A549 (cell line): ENCODE data around the gene TGFBR2. TPM values are rescaled to one million over a fixed set of nuclear protein-coding genes. Genes with fewer than 3 reads are reported as not detected.
A peak's percentile ranks its signal among the peaks of the same experiment; 100 is the strongest.

Experiments
- ATAC-seq, 2 experiments: fragments of 200-7000 bp in 1 of 2; fragments of >200 bp in 1 of 2; cut with Nextera tagmentation in 1 of 2; cut with Tn5 transposase in 1 of 2; 3 replicates each; pipeline versions ENCODE4 v1.8.0 to v1.9.1; 2018 to 2020; ENCODE audit warnings: mild to moderate bottlenecking in 1 of 2, moderate library complexity in 1 of 2
- CTCF ChIA-PET: fragments of 300-600 bp; sonication (Branson Sonifier 250); formaldehyde crosslinking; extraction: SDS; loops from one replicate; lab custom pipeline; 2021; ENCODE audit warnings: antibody characterized with exemption, inconsistent platforms; lab: Yijun Ruan, JAX
- POLR2A ChIA-PET: fragments of 350-600 bp; formaldehyde crosslinking; extraction: SDS; loops from one replicate; lab custom pipeline; 2021; ENCODE audit warnings: antibody characterized with exemption, inconsistent platforms; lab: Yijun Ruan, JAX
- DNase-seq, 2 experiments: peaks; one replicate each; pipeline versions ENCODE4 v3.0.0 to v3.0.0-alpha.2; 2011 to 2016; ENCODE audit warnings: low read depth in 1 of 2, low spot score in 1 of 2
- FAIRE-seq: peaks from 2 replicates; lab custom pipeline; 2011; peaks lifted over from hg19 to GRCh38; lab: Jason Lieb, UNC
- H3K27ac ChIP-seq, 2 experiments: fragments of >200 bp; sonication (Bioruptor Twin); formaldehyde crosslinking; 3 replicates each; pipeline ENCODE4 v1.5.1; 2016 to 2017
- H3K4me1 ChIP-seq: fragments of >200 bp; sonication (Bioruptor Twin); formaldehyde crosslinking; 3 replicates; pipeline ENCODE4 v1.6.1; 2016
- H3K4me2 ChIP-seq: fragments of >200 bp; sonication (Bioruptor Twin); formaldehyde crosslinking; 3 replicates; pipeline ENCODE4 v1.6.1; 2016
- H3K4me3 ChIP-seq: fragments of >200 bp; sonication (Bioruptor Twin); formaldehyde crosslinking; 3 replicates; pipeline ENCODE4 v1.5.1; 2016
- H3K9me3 ChIP-seq: fragments of >200 bp; sonication (Bioruptor Twin); formaldehyde crosslinking; 3 replicates; pipeline ENCODE4 v1.6.1; 2016
- CEBPB ChIP-seq, 2 experiments: fragments of >200 bp in 1 of 2; sonication (Bioruptor Twin) in 1 of 2; formaldehyde crosslinking in 1 of 2; IDR thresholded peaks; 2 replicates each; pipeline ENCODE4 v1.6.1; 2012 to 2016
- CHD4 ChIP-seq: fragments of 200-600 bp; sonication (generic); IDR thresholded peaks from 2 replicates; pipeline ENCODE4 v1.6.1; 2016; ENCODE audit warnings: antibody characterized with exemption, mild to moderate bottlenecking, borderline replicate concordance
- CTCF ChIP-seq: fragments of >200 bp; sonication (Bioruptor Twin); formaldehyde crosslinking; IDR thresholded peaks from 3 replicates; pipeline ENCODE4 v1.5.1; 2016
- E2F6 ChIP-seq: IDR thresholded peaks from 2 replicates; pipeline ENCODE4 v1.6.1; 2012; ENCODE audit warnings: low read depth, borderline replicate concordance
- EHF ChIP-seq: fragments of 250-450 bp; sonication (Bioruptor Pico); IDR thresholded peaks from 2 replicates; pipeline ENCODE4 v1.5.0; 2020; ENCODE audit warnings: mild to moderate bottlenecking
- EHMT2 ChIP-seq: fragments of 200-600 bp; sonication (generic); IDR thresholded peaks from 2 replicates; pipeline ENCODE4 v1.6.1; 2016; ENCODE audit warnings: antibody characterized with exemption, low read depth, mild to moderate bottlenecking, moderate library complexity
- ELK1 ChIP-seq: fragments of 150-350 bp; IDR thresholded peaks from 2 replicates; pipeline ENCODE4 v1.6.1; 2014; ENCODE audit warnings: low read depth, mild to moderate bottlenecking, low read length
- ESRRA ChIP-seq: fragments of 150-350 bp; IDR thresholded peaks from 2 replicates; pipeline ENCODE4 v1.6.1; 2014; ENCODE audit warnings: mild to moderate bottlenecking, low read length, borderline replicate concordance
- FOXS1 ChIP-seq: fragments of 250-450 bp; sonication (Bioruptor Pico); IDR thresholded peaks from 2 replicates; pipeline ENCODE4 v1.5.0; 2020; ENCODE audit warnings: mild to moderate bottlenecking, moderate library complexity
- HOXA7 ChIP-seq: fragments of 250-450 bp; sonication (Bioruptor Pico); IDR thresholded peaks from 2 replicates; pipeline ENCODE4 v1.5.0; 2020; ENCODE audit warnings: mild to moderate bottlenecking, moderate library complexity
- KDM5A ChIP-seq: fragments of 200-600 bp; sonication (generic); IDR thresholded peaks from 2 replicates; pipeline ENCODE4 v1.6.1; 2016; ENCODE audit warnings: antibody characterized with exemption, mild to moderate bottlenecking
- MYC ChIP-seq: IDR thresholded peaks from 2 replicates; pipeline ENCODE4 v1.6.1; 2012; ENCODE audit warnings: mild to moderate bottlenecking, inconsistent platforms, low read length, improper control_type of control experiment, borderline replicate concordance
- NFE2L2 ChIP-seq: fragments of 150-350 bp; conservative IDR thresholded peaks from 2 replicates; pipeline ENCODE4 v1.6.1; 2014; ENCODE audit warnings: low read length
- NR3C1 ChIP-seq: fragments of >200 bp; sonication (Bioruptor Twin); formaldehyde crosslinking; IDR thresholded peaks from 3 replicates; pipeline ENCODE4 v1.6.1; 2017
- POLR2A ChIP-seq: IDR thresholded peaks from 2 replicates; pipeline ENCODE4 v1.6.1; 2012; ENCODE audit warnings: mild to moderate bottlenecking, low read length
- POLR2AphosphoS2 ChIP-seq: conservative IDR thresholded peaks from 2 replicates; pipeline ENCODE4 v1.6.1; 2012; ENCODE audit warnings: low read length, improper control_type of control experiment, inconsistent platforms
- RAD21 ChIP-seq, 2 experiments: fragments of >200 bp in 1 of 2; sonication (Bioruptor Twin) in 1 of 2; formaldehyde crosslinking in 1 of 2; IDR thresholded peaks in 1 of 2; conservative IDR thresholded peaks in 1 of 2; 2 replicates in 1 of 2; 3 replicates in 1 of 2; pipeline ENCODE4 v1.6.1; 2012 to 2018; ENCODE audit warnings: inconsistent platforms in 1 of 2
- RNF2 ChIP-seq: fragments of 200-600 bp; sonication (generic); IDR thresholded peaks from 2 replicates; pipeline ENCODE4 v1.6.1; 2016; ENCODE audit warnings: low read depth, mild to moderate bottlenecking, antibody characterized with exemption, moderate library complexity, borderline replicate concordance
- SREBF2 ChIP-seq: fragments of 450-650 bp; IDR thresholded peaks from 2 replicates; pipeline ENCODE4 v1.6.1; 2014; ENCODE audit warnings: mild to moderate bottlenecking, moderate library complexity
- TFCP2L1 ChIP-seq: fragments of 250-450 bp; sonication (Bioruptor Pico); IDR thresholded peaks from 2 replicates; pipeline ENCODE4 v1.5.0; 2021; ENCODE audit warnings: mild to moderate bottlenecking
- TP53 ChIP-seq: fragments of 250-450 bp; sonication (Bioruptor Pico); IDR thresholded peaks from 2 replicates; pipeline ENCODE4 v1.5.0; 2021; ENCODE audit warnings: mild to moderate bottlenecking, moderate library complexity
- ZNF302 ChIP-seq: fragments of 250-450 bp; sonication (Bioruptor Pico); IDR thresholded peaks from 2 replicates; pipeline ENCODE4 v1.9.0; 2021; ENCODE audit warnings: inconsistent platforms, mild to moderate bottlenecking, moderate library complexity
- ZSCAN20 ChIP-seq: fragments of 250-450 bp; sonication (Bioruptor Pico); IDR thresholded peaks from 2 replicates; pipeline ENCODE4 v1.8.0; 2022; ENCODE audit warnings: mild to moderate bottlenecking, moderate library complexity
- WGBS: methylation state at CpG from one replicate; pipeline ENCODE4 v1.1.6; 2017; ENCODE audit errors: missing lambda C conversion rate; 5-methylcytosine and 5-hydroxymethylcytosine counted together
- polyA plus RNA-seq, 4 experiments: library from polyadenylated mRNA; depleted of rRNA in 3 of 4; stranded (reverse); fragments of >200 nt; fragmentation: RNase III in 1 of 4; extraction: RNeasy Plus Mini Kit Qiagen cat#74134 plus additional on column Dnase treatment in 1 of 4; gene quantifications; 2 replicates in 3 of 4; 3 replicates in 1 of 4; pipeline ENCODE4 v1.2.3, GENCODE V29; 2011 to 2017

TGFBR2 gene
- polyA plus RNA-seq, 2 of the 4 experiments (the other 2 are of a cell fraction), result 48.5 to 97.4 TPM

GRCh38 chr3:30654269-30654668 is 47.9 kb downstream of the TGFBR2 start:
- TF ChIP-seq ELK1, result no peak
- TF ChIP-seq ESRRA, result no peak
- no peak for TF ChIP-seq TFCP2L1 (CRISPR knock-in tag)
- no peak for TF ChIP-seq KDM5A
- no peak for TF ChIP-seq RNF2
- TF ChIP-seq NR3C1, result no peak
- no peak for TF ChIP-seq HOXA7
- TF ChIP-seq NFE2L2, result no peak
- no peak for TF ChIP-seq CEBPB (IDR thresholded peaks at IDR 0.05)
- no peak for TF ChIP-seq POLR2A
- no peak for TF ChIP-seq EHMT2
- no peak for TF ChIP-seq RAD21 (conservative IDR thresholded peaks at IDR 0.05 in 1 of 2, IDR thresholded peaks at IDR 0.05 in 1 of 2)
- no peak for TF ChIP-seq SREBF2
- no peak for TF ChIP-seq EHF (CRISPR knock-in tag)
- no peak for TF ChIP-seq FOXS1 (CRISPR knock-in tag)
- FAIRE-seq, result no peak
- 75% methylated on average over 1 of the region's 1 CpG for WGBS
- Histone ChIP-seq H3K4me1 (peaks cover 23% of the 10 kb centered on the region), H3K27ac (no peak overlapping the region), H3K4me2 (no peak overlapping the region), H3K9me3 (no peaks in the 10 kb centered on the region), H3K4me3 (no peak overlapping the region)
- CTCF ChIA-PET, result interaction anchor here (0.6 to 1.5 kb wide), 3 partner anchors 38 to 176 kb away, joined by 4 read pairs; no protein-coding TSS in a partner anchor
- ATAC-seq, result no peak
- no peak for DNase-seq
- POLR2A ChIA-PET, result no interaction called here

- Histone ChIP-seq H3K4me3 (no peak overlapping the region), H3K9me3 (no peaks in the 10 kb centered on the region)
- DNase-seq, result no peak
- TF ChIP-seq MYC (no peak), NFE2L2 (no peak)
- TF ChIP-seq, all 56 proteins: peak for 0
- POLR2A ChIA-PET, result no interaction called here
- Histone ChIP-seq H3K4me2 (no peak overlapping the region), H3K27ac (peak overlapping the region in 1 of 2 experiments; percentile 22; a peak in 1 of 6 replicates), H3K4me1 (peaks cover 33% of the 10 kb centered on the region)
- FAIRE-seq (no peak), ATAC-seq (no peak)
- 95% methylated on average over 5 of the region's 5 CpGs for WGBS
- CTCF ChIA-PET, result interaction anchor here (1.4 kb wide), 1 partner anchor 39 kb away, joined by 4 read pairs; no protein-coding TSS in a partner anchor
These were observed 48.9 kb downstream of the TGFBR2 start for GRCh38 chr3:30655187-30655812.

- FAIRE-seq, result no peak
These were observed 50.3 kb downstream of the TGFBR2 start for GRCh38 chr3:30656624-30657141.

More at GRCh38 chr3:30656624-30657141, 50.3 kb downstream of the TGFBR2 start:
- Histone ChIP-seq H3K9me3 (no peaks in the 10 kb centered on the region), H3K4me2 (no peak overlapping the region), H3K4me1 (peaks cover 45% of the 10 kb centered on the region), H3K27ac (peak overlapping the region in 1 of 2 experiments; percentile 95; a peak in 3 of 6 replicates), H3K4me3 (no peak overlapping the region)
- DNase-seq (no peak), ATAC-seq (no peak)
- POLR2A ChIA-PET, result no interaction called here
- WGBS, result 93% methylated on average over 3 of the region's 3 CpGs
- TF ChIP-seq HOXA7 (no peak), E2F6 (no peak), CTCF (no peak), ZSCAN20 (no peak), POLR2AphosphoS2 (no peak), CHD4 (no peak), TP53 (no peak), ZNF302 (CRISPR knock-in tag) (no peak), CEBPB (IDR thresholded peaks at IDR 0.05) (no peak), MYC (no peak)
- CTCF ChIA-PET, result interaction anchor here (0.7 to 1.4 kb wide), 3 partner anchors 37 to 230 kb away, joined by 3 read pairs; no protein-coding TSS in a partner anchor
